HS-5 (cell line): Measurements from ENCODE around the gene DNMT3L.
"Not testable (repeated sequence)": the region's sequence is repeated elsewhere in the genome, so short reads cannot be mapped to it uniquely, and the experiment has no call there.

Experiments
- DNase-seq: peaks from one replicate; pipeline ENCODE4 v3.0.0-alpha.2; 2012; ENCODE audit warnings: low read depth

Gene DNMT3L

DNA sequence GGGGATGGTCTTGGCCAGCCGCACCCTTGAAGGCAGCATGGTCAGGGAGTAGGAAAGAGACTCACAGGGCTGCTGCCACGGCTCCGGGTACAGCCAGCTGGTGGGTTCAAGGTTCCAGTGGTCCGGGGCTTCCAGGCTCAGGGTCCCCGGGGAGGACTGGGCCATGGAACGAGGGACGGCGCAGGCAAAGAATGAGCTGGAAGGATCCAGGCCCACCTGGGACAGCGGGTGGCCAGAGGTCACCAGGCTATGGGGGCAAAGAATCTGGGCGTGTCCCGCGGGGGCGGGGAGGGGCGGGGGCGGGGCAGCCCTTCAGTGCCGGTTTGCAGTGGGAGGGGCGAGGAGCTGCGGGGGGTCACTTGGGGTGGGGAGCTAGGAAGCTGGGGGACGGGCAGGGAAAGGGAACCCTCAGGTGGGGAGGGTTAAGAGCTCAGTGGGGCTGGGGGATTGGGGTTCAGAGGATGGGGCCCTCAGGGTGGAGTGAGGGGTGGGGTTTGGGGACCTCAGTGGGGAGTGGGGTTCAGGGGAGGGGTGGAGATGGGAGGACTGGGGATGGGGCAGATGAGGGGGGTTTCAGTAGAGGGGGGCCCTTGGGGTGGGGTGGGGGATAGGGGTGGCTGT, at the start of gene DNMT3L:
Gene DNMT3L (minus strand): TSS at position 223 of the 621 bp plus-strand sequence. CDS start 638 bp downstream, outside the sequence.
- no peak for DNase-seq

DNA sequence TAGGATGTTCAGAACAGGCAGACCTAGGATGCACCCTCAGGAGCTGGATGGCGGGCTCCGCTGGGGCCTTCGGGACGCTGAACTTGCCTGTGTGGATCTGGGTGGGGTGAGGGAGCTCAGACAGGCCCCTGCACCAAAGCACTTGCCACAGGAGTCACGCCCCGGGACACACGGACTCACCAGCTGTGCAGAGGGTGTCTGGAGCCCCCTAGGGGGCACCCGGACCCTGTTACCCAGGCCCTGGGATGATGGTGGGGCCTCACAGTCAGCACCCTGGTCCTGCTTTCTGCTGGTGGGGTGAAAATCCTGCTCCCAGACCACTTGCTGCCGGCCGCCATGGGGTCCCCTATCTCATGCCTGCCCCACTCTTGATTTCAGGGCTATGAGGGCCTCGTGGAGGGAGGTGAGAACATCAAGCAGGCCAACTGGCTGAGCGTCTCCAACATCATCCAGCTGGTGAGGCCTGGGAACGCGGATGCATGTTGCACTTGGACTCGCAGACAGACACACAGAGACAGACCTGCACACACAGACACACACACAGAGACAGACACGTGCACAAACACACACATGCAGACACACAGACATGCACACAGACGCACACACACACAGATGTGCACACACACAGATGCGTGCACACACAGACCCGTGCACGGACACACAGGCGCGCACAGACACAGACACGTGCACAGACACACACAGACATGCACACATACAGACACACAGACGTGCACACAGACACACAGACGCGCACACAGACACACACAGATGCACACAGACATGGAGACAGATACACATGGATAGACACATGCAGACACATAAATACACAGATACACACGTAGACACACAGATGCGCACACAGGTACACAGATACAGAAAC, 49.2 kb upstream of the DNMT3L start:
- no peak for DNase-seq

DNA sequence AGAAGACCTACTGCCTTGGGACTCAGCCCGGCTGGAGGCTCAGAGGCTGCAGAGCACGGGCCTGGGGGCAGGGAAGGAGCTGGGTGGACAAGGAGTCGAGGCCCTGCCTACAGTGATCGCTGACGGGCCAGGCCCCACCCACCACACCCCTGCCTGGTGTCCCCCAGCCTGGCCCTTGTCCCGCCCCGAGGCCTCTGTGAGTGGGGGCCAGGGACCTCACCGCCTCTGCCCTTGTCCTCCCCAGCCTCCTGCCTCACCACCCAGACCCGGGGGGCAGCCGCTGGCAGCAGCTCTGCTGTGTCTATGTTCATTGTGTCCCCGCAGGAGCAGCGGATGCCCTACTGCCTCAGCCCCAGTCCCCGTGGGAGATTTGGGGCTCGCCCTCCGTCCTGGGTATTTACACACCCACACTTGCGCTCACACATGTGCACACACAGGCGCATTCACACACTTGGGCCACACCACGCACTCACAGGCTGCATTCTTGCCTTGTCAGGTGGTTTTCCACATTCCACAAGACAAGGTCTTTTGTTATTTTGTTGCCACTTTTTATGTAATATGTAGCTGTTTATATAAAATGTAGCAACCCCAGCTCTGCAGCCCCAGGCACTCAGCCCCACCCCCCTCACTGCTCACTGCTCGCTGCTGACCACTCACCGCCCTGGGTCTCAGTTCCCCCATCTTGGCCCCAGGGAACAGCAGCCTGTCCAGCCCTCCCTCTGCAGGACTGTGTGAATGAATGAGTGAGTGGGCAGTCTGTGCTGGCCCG, 45.4 kb upstream of the DNMT3L start:
- DNase-seq = no peak

DNA sequence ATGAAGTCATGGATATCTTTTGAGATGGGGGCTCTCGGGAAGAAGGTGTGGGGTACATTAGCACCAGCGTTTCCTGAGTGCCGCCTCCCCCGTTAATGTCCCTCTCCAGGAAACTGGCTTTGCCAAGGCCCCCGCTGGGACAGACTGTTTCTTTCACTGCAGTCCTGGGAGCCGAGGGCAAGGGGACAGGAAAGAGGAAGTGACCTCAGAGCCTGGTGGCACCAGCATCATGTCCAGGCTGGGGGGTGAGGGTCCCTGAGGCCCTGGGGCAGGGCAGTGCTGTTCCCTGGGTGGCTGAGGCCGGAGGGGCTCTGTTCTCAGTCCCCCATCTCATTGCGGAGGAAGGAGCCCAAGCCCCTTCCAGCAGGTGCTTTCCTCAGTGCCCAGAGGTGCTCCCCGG, 44.0 kb upstream of the DNMT3L start:
- DNase-seq = no peak

DNA sequence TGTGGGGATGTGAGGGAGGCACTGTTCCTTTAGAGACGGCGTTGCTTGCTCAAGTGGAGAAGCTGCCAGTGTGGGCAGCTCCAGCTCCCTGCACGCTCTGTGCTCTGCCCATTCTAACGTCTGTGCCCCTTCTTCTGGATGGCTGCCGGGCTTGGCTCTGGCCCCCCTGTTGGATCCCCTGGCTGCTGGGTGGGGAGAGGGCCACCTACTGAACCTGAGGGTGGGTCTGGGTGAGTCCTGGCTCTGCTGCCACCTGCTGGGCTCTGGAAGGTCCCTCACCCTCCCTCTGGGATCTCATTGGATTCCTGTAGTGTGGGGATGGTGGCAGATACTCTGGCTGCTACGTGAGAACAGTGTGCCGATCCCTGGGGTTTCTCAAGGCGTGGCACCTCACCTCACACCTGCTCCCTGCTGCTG, 43.2 kb upstream of the DNMT3L start:
- no peak for DNase-seq

DNA sequence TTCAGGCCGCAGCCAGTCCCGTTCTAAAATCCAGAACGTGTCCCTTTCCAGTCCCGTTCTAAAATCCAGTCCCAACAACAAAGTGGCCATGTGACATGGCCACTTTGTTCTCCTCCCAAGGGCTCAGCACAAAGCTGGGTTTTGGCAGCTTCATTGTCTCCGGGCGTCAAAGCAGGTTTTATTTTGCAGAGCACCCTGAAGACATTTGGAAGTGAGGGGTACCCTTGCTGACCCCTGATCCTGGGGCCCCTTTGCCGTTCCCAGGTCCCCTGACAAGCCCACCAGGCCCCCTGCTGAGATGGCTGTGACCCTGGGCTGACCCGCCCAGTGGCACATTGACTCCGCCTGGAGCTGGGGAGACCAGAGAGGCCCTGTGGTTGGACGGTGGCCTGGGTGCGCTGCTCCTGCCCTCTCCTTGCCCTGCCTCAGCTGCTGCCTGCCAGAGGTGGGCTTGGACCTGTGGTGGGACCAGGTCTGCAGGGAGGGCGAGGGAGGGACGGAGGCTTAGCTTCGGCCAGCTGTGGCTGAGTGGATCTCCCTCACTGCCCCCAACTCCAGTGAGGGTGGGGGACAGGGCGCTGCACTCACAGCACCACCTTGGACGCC, 42.4 kb upstream of the DNMT3L start:
- DNase-seq = no peak

DNA sequence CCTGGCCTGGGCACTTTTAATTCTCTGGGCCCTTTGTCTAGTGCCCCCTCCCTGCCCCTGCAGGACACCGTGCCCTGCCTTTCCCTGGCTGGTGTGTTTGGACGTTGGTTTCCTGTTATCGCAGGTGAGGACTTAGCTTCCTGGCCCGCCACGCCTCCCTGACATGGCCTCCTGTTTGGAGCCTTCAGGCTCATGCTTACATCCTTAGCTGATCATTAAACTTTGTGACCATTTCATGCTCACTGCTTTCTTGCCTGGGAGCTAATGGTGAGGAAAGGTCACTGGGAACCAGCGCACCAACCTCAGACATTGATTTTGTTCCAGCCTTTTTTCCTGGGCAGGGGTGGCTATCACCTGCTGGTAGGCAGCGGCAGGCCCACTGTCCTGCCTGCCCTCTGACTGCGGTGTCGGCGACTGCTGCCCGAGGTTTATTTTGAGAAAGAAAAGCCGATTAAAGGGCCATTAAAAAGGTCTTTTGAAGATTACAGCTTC, 41.8 kb upstream of the DNMT3L start:
- DNase-seq = no peak

DNA sequence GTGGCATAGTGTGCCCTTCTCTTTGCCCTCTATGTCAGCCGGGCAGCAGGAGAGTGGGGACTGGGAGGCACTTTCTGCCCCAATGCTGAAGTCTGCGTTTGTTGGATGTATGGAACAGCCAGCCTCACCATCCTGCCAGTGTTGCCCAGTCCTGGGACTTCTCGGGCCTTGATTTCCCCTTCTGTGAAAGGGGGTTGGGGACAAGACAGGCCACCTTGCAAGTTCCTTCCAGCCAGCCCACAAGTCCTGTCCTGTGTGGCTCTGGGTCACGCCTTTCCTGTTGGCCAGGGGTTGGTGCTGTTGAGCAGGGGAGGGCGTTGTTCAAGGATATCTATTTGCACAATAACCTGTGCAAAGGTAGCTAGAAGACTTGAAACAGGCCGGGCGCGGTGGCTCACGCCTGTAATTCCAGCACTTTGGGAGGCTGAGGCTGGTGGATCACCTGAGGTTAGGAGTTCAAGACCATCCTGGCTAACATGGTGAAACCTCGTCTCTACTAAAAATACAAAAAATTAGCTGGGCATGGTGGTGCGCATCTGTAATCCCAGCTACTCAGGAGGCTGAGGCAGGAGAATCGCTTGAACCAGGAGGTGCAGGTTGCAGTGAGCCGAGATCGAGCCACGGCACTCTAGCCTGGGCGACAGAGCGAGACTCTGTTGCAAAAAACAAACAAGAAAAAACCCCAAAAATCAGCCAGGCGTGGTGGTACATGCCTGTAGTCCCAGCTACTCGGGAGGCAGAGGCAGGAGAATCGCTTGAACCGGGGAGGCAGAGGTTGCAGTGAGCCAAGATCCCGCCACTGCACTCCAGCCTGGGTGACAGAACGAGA, 41.1 kb upstream of the DNMT3L start:
- DNase-seq = not testable (repeated sequence)

DNA sequence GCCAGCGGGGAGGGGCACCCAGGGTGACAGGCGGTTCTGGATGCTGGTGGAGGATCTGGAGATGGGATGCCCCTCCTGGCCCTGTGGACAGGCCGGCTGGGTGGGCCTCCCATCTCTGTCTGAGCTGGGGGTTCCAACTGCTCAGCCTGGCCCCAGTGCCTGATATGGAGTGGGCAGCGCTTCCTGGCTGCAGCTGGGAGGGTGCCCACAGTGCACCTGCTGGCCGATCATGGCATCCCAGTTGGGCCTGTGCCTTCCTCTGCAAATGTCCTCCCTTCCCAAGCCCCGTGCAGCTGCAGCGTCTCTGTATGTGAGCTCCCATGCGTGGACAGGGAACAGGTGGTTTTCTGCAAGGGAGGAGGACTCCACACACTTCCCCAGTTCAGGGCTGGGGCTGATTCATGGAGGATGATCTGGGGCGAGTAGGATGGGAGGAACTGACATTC, 40.3 kb upstream of the DNMT3L start:
- no peak for DNase-seq

DNA sequence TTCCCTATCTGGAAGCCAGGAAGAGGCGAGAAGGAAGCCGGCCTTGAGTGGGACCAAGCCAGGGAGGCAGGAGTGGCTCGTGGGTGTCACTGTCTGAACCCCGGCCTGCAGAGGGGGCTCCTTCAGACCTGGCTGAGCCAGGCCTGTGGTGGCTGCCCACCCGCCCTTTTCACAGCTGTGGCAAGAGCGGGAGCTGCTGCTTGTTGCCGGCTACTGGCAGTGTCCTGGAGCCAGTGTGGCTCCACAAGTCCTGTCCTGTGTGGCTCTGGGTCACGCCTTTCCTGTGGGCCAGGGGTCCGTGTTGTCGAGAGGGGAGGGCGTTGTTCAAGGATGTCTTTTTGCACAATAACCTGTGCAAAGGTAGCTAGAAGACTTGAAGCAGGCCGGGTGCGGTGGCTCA, 39.4 kb upstream of the DNMT3L start:
- no peak for DNase-seq

DNA sequence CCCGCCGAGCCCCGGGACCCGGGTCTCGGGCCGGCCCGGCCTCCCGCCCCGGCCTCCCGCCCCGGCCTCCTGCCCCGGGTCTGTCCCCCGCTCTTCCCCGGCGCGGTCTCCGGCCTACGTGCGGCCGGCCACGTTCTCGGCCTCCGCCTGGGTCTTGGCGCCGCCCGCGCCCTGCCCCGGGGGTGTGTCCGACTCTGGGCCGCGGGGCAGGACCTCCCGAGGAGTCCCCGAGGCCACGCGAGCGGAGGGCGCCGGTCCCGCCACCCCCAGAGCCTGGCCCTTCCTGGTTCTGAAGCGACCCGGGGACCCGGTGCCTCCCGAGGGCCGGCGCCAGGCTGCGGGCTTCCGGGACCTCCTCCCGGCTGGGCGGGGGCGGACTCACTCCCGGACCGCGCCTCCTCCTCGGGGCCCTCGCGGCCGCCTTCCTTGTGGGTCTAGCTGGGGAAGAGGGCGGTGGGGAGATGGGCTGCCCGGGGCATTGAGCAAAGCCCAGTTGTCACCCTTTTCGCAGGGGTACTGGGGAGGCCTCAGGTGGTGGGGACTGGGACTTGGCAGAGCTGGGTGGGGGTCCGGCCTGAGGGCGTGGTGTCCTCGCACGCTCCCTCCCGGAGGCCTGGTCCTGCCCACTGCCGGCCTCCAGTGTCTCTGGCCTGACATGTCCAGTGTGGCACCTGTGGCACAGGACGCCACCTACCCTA, 38.7 kb upstream of the DNMT3L start:
- DNase-seq = peak; percentile 10

DNA sequence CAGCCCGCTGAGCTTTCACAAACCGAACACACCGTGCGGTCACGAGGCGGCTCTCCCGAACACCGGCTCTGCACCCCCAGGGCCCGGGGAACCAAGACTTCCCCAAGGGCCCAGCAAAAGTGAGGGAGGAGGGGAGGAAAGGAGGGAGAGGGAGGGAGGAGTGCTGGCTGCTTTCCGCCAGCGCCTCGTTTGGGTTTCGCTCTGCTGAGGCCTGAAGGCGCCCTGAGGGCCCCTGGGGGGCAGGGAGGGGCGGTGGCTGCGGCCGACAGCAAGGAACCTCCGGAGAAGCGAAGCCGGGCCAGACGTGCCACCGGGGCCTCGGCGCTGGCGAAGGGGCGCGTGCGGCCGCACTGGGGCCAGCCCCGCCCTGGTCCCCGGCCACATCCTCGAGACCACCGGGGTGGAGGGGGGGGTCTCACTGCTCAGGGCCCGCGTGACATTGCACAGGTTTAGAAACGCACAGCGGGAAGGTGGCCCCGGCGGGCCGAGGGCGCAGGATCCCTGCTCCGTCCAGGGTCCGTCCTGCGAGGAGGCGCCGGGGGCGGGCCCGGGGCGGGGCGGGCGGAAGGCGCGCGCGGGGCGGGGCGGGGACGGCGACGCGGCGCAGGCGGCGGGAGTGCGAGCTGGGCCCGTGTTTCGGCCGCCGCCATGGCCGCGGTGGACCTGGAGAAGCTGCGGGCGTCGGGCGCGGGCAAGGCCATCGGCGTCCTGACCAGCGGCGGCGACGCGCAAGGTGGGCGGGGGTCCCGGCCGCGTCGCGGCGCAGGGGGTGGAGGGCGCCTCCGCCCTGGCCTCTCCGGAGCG, 38.0 kb upstream of the DNMT3L start, which contains the start of gene PFKL:
Gene PFKL (plus strand): TSS at position 596 of the 804 bp plus-strand sequence. CDS start 53 bp downstream, at position 649.
- DNase-seq = peak; percentile 30

DNA sequence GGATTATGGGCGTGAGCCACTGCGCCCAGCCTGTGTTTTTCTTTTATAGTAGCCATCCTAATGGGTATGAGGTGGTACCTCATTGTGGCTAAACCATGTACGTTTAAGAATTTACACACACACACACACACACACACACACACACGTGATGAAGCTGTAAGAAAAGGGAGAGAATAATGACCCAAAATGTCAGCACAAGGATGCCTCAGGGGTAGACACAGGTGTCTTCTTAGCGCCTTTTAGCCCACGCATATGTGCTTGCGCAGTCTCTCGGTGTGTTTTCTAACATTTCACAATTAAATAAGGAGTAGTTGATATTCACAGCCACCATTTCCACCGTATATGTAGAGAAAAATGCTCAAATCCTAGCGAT, 37.4 kb upstream of the DNMT3L start:
- DNase-seq = peak; percentile 16

DNA sequence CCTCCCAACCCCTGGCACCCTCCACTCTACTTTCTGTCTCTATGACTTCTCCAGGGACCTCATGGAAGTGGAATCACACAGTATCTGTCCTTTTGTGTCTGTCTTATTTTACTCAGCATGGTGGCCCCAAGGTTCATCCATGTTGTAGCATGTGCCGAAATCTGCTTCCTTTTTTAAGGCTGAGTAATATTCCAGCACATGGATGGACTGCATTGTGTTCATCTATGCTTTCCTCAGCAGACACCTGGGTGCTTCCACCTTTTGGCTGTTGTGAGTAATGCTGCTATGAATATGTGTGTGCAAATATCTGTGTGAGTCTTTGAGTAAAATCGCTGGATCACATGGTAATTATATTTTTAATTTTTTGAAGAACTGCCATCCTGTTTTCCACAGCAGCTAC, 36.6 kb upstream of the DNMT3L start:
- no peak for DNase-seq

DNA sequence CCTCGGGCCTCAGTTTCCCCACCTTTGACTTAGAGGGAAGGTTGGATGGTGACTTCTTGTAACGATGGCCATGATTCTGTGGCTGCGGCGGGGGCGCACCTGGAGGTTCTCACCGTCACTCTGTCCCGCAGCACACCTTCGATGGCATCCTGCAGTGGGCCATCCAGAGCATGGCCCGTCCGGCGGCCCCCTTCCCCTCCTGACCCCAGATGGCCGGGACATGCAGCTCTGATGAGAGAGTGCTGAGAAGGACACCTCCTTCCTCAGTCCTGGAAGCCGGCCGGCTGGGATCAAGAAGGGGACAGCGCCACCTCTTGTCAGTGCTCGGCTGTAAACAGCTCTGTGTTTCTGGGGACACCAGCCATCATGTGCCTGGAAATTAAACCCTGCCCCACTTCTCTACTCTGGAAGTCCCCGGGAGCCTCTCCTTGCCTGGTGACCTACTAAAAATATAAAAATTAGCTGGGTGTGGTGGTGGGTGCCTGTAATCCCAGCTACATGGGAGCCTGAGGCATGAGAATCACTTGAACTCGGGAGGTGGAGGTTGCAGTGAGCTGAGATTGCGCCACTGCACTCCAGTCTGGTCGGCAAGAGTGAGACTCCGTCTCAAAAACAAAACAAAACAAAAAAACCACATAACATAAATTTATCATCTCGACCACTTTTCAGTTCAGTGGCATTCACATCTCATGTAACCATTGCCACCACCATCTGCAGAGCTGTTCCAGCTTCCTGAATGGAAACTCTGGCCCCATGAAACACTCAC, 36.0 kb upstream of the DNMT3L start:
- peak; percentile 25 for DNase-seq

DNA sequence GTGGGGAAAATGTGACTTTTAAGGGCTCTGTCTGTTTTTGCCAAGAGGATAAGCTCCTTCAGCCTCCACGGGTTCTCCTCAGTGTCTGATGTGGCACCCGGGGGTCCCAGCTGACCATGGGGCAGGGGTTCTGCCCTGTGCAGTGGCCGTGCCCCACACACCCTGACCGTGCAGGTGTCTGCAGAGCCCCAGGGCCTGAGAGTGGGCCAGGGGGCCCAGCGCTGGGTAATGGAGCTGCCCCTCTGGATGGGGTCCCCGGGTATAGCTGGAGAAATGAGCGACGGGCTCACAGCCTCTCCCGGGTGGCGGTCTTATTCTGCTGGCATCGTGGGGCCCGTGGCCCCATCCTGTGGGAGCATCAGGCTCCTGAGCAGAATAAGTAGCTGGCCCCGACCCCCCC, 35.2 kb upstream of the DNMT3L start:
- DNase-seq = no peak

DNA sequence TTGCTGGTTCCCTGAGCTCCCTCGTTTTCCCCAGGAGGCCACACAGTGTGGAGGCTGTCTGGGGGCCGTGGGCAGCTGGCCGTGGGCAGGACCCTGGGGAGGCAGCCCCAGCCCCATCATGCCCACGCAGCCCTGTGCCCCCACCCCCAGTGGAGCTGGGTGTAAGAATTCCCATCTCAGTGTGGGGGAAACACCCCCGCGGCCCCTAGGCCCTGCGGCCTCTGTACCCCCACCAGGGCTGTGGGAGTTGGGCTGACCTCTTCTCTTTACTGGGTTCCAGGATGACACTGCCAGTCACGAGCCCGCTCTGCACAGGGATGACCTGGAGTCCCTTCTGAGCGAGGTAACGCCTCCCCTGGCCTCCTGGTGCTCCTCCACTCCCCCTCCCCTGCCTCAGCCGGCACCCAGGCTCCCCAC, 34.4 kb upstream of the DNMT3L start:
- DNase-seq = no peak

DNA sequence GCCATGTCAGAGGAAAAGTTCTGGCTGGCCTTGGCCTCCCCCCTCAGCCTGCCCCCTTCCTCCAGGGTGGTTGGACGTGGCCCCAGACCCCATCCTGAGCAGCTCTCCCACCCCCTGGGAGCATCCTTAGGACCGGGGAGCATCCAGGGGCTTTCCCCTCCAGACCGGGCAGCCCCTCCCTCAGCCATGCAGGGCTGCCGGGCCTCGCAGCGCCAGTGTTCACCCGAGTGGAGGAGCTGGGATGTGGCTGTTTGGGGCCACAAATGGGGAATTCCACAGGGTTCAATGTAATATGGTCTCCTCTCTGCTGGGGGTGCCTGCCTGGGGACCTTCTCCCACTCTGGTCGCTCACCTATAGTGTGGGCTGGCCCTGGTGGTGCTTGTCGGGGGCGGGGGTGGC, 33.9 kb upstream of the DNMT3L start:
- DNase-seq = no peak

DNA sequence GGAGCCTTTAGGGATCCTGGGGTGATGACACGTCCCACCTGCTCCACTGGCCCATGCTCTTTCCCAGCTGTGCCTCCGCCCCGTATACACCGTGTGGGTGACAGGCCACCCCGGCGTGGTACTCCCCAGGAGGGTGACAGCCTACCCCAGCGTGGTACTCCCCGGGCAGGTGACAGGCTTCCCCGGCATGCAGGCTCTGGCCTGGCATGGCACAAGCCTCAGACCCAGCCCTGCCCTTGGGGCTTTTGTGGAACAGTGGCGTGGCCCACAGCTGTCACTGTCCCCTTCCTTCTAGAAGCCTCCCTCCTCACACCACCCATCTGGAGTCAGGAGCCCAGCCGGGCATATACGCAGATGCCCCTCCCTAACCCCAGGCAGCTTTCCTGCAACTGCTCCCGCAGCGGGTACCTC, 33.5 kb upstream of the DNMT3L start:
- no peak for DNase-seq
